SU-DHL-6 (cell line): ENCODE measurements around the gene MAML2.

ENCODE experiments used
- CTCF ChIP-seq: fragments of 200-600 bp; sonication (generic); IDR thresholded peaks from one replicate; pipeline ENCODE4 v1.5.1; 2017; ENCODE audit warnings: antibody characterized with exemption, mild to moderate bottlenecking, low read length, moderate library complexity; ENCODE audit not compliant: insufficient read depth, poor library complexity, severe bottlenecking
- EZH2phosphoT487 ChIP-seq: fragments of 200-600 bp; sonication (generic), shearing (Covaris generic); conservative IDR thresholded peaks from 2 replicates; pipeline ENCODE4 v1.6.1; 2018; ENCODE audit warnings: mild to moderate bottlenecking, antibody characterized with exemption, low read length, moderate library complexity, mixed read lengths

- TF ChIP-seq CTCF (no peak), EZH2phosphoT487 (no peak)
Observed at GRCh38 chr11:95939091-95939490, 403.9 kb downstream of the MAML2 start.
